Heart left ventricle (tissue), 13 donors: ENCODE data around the gene MPP7.

ENCODE experiments used
- POLR2A ChIP-seq, 2 donors: fragments of 450-650 bp; IDR thresholded peaks; one replicate each; pipeline ENCODE4 v1.6.1; 2017; ENCODE audit warnings: antibody characterized with exemption in 2 of 2, mild to moderate bottlenecking in 2 of 2, moderate library complexity in 2 of 2
- TF ChIP-seq, protein P1 (sequence below), 12 donors: fragments of 200-600 bp; sonication (generic) in 4 of 12; IDR thresholded peaks; one replicate each; pipeline versions ENCODE4 v1.5.0 to v1.8.0; 2018 to 2022; ENCODE audit warnings: antibody characterized with exemption in 12 of 12, mild to moderate bottlenecking in 5 of 12
- donor health status: ischemic (EF 13 %, LVEDD 7.1; RV severe dilation, severe dysfunction).
- donor health status: DM: no; HTN: yes; CAD: no.
- donor health status: DM: no; HTN: no; CAD: no.
- donor health status: ischemic (EF 25% LVEDD 6.9; RV normal size, moderate dysfunction).
- donor health status: ischemic (EF 25% LVEDD 5.7; RV mildly dilated, moderate dysfunction).
- donor health status: ischemic (EF 35%, LVEDD 5.7; RV mildly dilated, moderate dysfunction).
- donor health status: nonischemic (EF 11% LVEDD 7.7; RV severe dilation, severe dysfunction).
- donor health status: DM: yes; HTN: yes; CAD: no.
- donor health status: PGD.
- donor health status: ischemic (EF 29% LVEDD 5.4; RV normal size, mild dysfunction).
- donor health status: nonischemic (EF 23%, LVEDD 6.1; RV moderate dilation, normal function).

DNA sequence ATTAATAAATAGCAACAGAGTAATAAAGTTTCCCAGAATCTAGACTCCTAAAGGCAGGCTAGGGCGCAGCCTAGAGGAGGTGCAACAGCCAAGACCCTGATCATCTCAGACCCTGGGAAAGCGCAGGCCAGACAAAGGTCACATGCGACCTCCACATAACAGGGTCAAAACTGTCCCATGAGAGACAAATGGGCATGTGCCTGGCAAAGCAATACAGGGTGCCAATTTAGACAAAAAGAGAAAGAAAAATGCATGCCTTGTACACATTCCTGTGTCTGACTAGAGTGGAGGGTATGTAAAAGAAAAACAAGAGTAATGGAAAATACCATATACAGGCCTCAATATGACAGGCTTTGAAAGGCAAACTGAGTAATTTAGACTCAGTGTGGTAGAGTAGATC lies 22.2 kb downstream of the MPP7 start:
- TF ChIP-seq POLR2A (IDR thresholded peaks at IDR 0.05), result no peak
- TF ChIP-seq, protein P1, sequence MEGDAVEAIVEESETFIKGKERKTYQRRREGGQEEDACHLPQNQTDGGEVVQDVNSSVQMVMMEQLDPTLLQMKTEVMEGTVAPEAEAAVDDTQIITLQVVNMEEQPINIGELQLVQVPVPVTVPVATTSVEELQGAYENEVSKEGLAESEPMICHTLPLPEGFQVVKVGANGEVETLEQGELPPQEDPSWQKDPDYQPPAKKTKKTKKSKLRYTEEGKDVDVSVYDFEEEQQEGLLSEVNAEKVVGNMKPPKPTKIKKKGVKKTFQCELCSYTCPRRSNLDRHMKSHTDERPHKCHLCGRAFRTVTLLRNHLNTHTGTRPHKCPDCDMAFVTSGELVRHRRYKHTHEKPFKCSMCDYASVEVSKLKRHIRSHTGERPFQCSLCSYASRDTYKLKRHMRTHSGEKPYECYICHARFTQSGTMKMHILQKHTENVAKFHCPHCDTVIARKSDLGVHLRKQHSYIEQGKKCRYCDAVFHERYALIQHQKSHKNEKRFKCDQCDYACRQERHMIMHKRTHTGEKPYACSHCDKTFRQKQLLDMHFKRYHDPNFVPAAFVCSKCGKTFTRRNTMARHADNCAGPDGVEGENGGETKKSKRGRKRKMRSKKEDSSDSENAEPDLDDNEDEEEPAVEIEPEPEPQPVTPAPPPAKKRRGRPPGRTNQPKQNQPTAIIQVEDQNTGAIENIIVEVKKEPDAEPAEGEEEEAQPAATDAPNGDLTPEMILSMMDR (IDR thresholded peaks at IDR 0.05), result no peak
